Stimulated activated CD8-positive, alpha-beta memory T cell treated with anti-CD3 and anti-CD28 coated beads, Interleukin-7, amount 100 ng/mL, for 4 hours (primary cell): ENCODE data around the gene DHCR7.

Experiments used
- DNase-seq, 2 donors: peaks; one replicate each; pipeline ENCODE4 v3.0.0-alpha.2; 2020; ENCODE audit warnings: low read depth in 2 of 2

The DHCR7 gene

DNA sequence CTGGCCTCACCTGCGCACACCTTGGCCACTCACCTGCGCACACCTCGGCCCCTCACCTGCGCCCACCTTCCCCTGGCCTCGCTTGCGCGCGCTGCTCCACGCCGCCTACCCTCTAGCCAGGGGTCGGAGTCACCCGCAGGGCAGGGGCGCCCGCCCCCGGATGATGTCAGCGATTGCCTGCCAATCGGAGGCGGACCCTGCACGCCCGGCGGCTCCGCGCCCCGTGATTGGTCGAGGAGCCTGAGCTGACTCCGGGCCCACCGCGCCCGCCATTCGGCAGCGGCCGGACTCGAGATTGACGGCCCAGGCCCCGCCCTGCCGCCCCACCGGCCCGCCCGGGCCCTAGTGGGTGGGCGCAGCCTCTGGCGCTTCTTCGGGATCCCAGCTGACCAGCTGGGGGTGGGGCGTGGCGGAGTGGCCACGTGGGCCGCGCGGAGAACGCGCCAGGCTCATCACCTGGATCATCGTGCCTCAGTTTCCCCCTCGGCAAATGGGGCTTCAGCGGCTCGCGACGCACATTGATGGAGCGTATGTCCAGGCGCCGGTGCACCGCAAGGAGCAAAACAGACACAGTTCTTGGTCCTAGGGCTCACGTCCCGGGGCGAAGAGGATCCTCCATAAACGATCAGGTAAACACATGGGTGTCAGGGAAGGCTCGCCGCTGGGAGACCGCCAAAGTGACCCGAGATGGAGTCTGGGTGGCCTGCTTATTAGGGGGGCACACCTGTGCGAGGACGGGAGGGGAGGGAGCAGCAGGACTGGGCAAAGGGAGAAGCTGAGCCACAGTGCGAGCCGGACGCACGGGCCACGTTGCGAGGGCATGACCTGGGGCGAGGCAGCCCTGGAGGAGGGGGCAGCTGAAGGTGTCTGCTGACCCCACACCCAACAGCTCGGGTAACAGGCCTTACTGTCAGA lies at the start of gene DHCR7:
Gene DHCR7 (minus strand): TSS at position 137 of the 915 bp plus-strand sequence. CDS start 3,441 bp downstream, outside the sequence.
- DNase-seq, result peak; percentile 87 to 95

GRCh38 chr11:71496421-71496820 lies 48.2 kb upstream of the DHCR7 start:
- no peak for DNase-seq

GRCh38 chr11:71495286-71496230 lies 47.4 kb upstream of the DHCR7 start:
- DNase-seq, result no peak

DNA sequence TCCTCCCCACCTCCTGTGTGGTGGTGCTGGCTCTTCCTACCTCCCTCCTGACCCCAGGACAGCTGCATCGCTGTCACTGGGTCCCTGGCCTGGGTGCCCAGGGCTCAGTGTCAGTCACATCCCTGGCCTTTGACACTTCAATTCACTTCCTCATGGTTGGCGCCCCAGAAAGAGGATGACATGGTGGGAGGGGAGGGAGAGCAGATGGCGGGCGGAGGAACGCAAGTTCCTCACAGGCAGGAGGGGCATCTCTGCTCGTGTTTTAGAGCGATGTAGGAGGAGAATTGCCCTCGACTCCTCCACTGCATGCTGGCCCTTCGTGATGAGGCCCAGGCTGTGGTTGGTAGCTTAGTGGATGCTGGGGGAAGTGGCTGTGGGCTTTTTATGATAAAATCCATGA lies 43.7 kb upstream of the DHCR7 start:
- no peak for DNase-seq

DNA sequence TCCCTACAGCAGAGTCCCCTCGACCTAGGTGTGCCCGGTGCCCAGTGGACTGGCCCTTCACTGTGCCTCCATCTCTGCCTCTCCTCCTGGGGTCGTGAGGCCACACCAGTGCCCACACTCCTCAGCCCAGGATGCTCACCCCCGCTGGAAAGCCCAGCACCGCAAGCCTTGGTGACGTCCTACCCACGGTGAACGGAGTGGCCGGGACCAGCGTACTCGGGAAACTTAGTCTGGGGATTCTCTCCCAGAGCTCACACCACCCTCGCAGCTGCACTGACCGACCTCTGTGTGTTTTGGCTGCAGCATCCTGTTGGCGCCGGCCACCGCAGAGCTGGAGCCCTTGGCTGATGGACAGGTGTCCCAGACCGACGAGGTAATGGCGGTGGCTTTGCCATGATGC lies 43.3 kb upstream of the DHCR7 start:
- no peak for DNase-seq

DNA sequence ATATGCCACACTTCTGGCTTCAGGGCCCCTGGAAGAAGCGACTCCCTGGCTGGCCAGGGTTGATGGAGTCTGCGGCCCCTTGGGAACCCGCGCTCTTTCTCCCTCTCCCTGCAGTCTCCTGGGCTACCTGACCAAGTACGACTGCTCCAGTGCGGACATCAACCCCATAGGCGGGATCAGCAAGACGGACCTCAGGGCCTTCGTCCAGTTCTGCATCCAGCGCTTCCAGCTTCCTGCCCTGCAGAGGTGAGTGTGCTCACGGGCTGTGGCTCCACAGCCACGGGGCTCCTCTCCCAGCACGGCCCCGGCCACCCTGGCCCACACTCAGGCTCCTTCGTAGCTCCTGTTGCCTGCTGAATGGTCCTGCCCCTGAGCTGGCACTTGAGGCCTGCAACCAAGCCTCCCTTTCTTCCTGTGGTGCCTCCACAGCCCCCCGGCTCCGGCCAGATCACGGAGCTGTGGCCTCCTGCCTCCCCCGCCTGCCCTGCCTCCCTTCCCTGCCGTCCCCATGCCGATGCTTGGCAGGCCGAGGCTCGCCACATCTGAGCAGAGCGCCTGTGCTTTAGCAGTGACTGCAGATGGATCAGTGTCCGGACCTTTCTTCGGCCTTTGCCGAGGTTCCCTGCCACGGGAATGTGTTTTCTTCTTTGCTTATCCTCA lies 42.7 kb upstream of the DHCR7 start:
- DNase-seq, result no peak

DNA sequence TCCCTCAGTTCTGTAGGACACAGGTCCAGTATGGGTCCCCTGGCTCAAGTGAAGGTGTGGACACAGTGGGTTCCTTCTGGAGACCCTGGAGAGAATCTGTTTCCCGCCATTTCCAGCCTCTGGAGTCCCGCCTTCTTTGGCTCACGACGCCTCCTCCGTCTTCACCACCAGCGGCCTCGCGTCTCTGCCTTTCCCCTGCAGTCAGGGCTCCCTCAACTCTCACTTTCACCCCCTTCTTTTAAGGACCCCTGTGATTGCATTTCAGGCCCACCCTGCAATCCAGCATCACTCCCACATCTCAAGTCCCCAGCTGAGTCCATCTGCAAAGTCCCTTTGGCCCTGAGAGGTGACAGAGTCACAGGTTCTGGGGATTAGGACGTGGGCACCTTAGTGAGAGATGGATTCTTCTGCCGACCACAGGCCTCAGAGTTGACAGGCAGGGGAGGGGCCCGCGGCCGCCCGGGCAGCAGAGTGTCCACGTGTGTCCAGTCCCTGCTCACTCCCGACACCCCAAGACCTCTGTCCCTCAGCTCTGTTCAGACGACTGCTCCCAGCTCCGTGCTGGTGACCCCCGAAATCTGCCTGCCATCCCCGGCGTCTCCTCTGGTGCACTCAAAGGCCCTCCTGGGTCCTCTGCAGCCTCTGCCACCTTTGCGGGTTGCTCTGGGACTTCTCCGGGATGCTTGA lies 42.0 kb upstream of the DHCR7 start:
- no peak for DNase-seq

DNA sequence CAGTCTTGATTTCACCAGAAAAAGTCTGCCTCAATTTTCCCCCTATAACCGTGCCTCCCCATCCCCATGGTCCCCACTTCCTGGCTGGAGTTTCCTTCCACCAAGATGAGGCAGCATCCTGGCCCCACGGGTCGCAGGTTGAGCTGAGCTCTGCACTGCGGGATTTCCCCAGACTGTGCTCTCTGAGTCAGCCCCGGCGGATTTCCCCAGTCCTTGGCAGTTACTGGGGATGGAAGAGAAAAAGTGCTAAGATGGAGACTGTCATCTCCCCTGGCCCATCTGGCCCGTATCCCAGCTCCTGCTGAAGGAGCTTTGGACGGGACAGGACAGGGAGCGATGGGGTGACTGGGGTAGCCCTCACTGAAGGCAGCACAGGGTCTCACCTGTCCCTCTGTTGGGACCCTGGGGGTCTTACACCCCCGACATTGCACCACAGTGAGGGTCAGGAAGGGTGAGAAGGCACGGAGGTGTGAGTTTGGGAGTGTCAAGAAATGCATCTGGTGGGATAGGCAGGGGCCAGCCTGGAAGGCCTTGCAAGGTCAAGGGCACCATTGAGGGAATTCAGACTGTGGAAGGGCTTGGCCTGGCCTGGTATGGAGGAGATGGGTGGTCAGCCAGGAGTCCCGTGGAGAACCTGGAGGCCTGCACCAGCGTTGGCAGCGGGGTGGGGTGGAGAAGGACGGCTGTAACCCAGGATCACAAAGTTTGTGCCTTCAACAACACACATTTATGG lies 41.3 kb upstream of the DHCR7 start:
- DNase-seq, result peak in 1 of 2 donors; percentile 7

GRCh38 chr11:71488681-71489270 lies 40.6 kb upstream of the DHCR7 start:
- no peak for DNase-seq

GRCh38 chr11:71486320-71486719 lies 38.1 kb upstream of the DHCR7 start:
- DNase-seq, result no peak

DNA sequence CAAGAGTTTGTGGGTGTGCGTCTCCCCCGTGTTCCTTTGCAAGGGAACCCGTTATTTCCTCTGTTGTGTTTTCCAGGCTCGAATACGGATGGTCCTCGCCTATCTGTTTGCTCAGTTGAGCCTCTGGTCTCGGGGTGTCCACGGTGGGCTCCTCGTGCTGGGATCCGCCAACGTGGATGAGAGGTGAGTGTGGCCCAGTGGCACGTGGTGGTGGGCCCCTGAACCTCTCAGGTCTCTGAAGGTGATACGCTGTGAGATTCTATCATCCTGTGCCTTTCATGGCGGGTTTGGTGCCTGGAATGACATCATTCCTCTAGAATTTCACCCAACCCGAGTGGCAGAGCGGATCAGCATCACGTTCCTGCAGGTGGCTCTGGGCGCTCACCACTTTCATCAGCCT lies 37.3 kb upstream of the DHCR7 start:
- no peak for DNase-seq

GRCh38 chr11:71485063-71485399 lies 36.8 kb upstream of the DHCR7 start:
- DNase-seq, result no peak

DNA sequence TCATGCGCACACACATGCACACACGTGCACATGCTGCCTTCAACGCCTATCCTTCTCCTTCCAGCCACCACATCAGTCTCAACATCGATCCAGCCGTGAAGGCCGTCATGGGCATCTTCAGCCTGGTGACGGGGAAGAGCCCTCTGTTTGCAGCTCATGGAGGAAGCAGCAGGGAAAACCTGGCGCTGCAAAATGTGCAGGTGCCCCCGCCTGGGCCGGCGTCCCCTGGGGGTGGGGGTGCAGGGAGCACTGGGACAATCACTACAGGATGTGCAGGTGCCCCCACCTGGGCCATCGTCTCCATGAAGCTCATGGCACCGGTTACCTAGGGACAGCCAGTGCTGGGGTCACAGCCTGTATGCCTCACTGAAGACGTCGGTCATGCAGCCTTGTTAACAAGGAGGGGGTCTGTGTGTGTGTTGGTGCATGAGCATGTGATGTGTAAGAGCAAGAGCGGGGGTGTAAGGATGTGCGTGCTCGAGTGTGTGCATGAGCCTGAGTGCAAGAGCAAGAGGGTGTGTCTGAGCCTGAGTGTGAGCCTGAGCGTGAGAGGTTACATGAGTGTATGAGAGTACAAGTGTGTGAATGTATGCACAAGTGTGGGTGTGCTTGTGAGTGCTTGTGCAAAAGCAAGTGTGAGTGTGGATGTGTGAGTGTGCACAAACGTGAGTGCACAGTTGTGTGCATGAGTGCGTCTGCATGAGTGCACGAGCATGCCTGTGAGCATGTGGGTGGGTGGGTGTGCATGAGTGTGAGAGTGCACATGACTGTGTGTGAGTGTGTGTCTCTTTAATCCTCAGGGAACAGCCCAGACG lies 36.3 kb upstream of the DHCR7 start:
- no peak for DNase-seq

DNA sequence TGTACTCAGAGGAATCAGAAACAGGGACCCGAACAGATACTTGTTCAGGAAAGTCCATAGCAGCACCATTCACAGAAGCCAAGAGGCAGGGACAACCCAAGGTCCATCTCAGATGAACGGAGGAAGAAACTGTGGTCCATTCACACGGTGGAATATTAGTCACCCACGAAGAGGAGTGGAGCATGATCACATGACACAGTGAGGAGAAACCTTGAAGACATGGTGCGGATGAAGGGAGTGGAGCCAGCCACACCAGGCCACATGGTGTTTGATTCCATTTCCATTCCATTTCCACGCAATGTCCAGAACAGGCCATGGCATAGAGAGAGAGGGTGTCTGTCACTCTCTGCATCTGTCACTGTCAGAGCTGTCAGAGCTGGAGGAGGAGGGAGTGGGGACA lies 35.5 kb upstream of the DHCR7 start:
- no peak for DNase-seq

DNA sequence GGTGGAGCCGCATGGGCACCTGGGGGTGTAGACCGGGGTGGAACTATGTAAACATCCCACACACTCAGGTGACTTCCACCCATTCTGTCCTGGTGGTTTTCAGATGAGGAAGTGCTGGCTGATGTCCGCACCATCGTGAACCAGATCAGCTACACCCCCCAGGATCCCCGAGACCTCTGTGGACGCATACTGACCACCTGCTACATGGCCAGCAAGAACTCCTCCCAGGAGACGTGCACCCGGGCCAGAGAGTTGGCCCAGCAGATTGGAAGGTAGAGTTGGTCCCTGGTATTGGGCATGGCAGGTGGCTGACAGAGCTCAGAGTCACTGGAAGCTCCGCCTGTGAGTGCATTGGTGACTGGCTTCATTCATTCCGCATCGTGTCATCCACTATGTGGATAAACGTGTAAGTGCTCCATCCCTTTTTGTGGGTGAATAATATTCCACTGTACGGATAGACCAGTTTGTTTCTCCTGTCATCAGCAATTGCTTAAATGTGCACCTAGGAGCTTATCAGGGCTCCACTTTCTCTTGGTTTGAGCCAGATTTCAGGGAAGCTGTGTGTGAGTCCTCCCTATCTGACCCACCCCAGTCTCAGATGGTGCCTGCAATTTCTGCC lies 34.7 kb upstream of the DHCR7 start:
- DNase-seq, result no peak

GRCh38 chr11:71482216-71482615 lies 34.0 kb upstream of the DHCR7 start:
- no peak for DNase-seq

- DNase-seq, result no peak
These were observed 33.1 kb upstream of the DHCR7 start for GRCh38 chr11:71481101-71481960.

DNA sequence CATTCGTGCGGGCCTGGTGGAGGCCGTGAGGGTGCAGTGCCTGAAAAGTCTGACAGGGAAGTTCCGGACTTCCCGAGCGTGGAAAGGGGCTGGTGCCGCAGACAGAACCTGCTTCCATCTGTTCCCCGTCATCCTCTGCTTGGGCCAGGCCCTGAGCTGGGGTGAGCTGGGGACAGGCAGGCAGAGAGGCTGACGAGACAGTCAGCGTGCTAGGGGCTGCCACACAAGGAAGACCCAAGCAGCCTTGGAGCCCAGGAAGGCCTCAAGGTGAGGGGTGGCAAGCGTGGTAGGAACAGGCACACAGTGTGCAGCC lies 30.3 kb upstream of the DHCR7 start:
- DNase-seq, result no peak
